Activated naive CD4-positive, alpha-beta T cell treated with anti-CD3 and anti-CD28 coated beads for 36 hours (primary cell): ENCODE results near the gene COPS7B. TPM values are rescaled to one million over a fixed set of nuclear protein-coding genes. Genes with fewer than 3 reads are reported as not detected.
"Not testable (repeated sequence)": the region's sequence is repeated elsewhere in the genome, so short reads cannot be mapped to it uniquely, and the experiment has no call there.

Source experiments
- CTCF ChIA-PET: fragments of 350-600 bp; sonication (Branson Sonifier 250); formaldehyde crosslinking; loops from one replicate; lab custom pipeline; 2021; ENCODE audit warnings: antibody characterized with exemption; lab: Charles Lee
- DNase-seq: peaks from one replicate; pipeline ENCODE4 v3.0.0-alpha.2; 2020
- H3K27ac Mint-ChIP-seq: one replicate; pipeline ENCODE4 v1.8.0; 2021; ENCODE audit warnings: mild to moderate bottlenecking, mixed read lengths
- H3K27me3 Mint-ChIP-seq: one replicate; pipeline ENCODE4 v1.8.0; 2021; ENCODE audit warnings: low read depth, mixed read lengths
- H3K36me3 Mint-ChIP-seq: one replicate; pipeline ENCODE4 v1.8.0; 2021; ENCODE audit warnings: low read depth, mixed read lengths
- H3K4me1 Mint-ChIP-seq: one replicate; pipeline ENCODE4 v1.8.0; 2021; ENCODE audit warnings: low read depth, mixed read lengths
- H3K4me3 Mint-ChIP-seq: one replicate; pipeline ENCODE4 v1.8.0; 2021; ENCODE audit warnings: mild to moderate bottlenecking, moderate library complexity, mixed read lengths
- H3K9me3 Mint-ChIP-seq: one replicate; pipeline ENCODE4 v1.8.0; 2021; ENCODE audit warnings: mixed read lengths
- intact Hi-C: fragments of 100-400 bp; cut with micrococcal nuclease; formaldehyde crosslinking; loops from one replicate; pipeline ENCODE4 v1.15.1; 2023
- total RNA-seq, 2 experiments: library from RNA; stranded (reverse); gene quantifications; one replicate each; pipeline ENCODE4 v1.2.3, GENCODE V29; 2021

The COPS7B gene
- 10 to 100 TPM; 47.3 to 52.8 TPM for total RNA-seq

DNA sequence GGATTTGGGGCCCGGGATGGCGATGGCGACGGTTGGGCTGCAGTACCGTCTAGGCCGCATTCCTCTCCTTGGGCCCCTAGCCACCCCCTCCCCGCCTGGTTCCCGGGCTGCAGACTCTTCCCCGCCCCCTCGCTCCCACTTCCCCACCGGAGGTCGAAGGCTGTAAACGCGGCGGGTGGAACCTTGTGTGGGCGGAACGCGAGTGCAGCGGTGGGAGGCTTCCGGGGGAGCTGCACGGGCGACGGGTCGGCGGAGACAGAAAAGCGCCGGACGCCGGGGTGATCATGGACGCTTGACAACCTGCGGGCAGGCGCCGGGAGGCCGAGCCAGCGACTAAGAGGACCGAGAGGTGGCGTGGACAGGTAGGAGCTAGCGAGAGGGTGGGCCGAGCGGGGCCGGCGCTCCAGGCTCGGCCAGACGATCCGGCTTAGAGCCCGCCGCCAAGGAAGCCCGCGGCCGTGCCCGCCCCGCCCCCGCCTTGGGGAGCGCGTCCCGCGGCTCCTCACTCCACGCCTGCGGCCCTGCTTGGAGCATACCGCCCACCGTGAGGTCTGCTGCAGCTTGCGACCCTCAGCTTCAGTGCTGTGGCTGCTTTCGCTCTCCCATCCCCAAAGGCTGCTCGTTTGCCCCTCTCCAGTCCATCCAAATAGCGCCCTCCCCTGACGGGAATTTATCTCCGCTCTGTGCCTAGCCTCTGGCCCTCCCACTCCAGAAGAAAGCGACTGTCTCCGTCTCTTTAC is at the start of gene COPS7B:
COPS7B (plus strand) TSS at position 269 of the 740 bp plus-strand sequence. CDS start 2,126 bp downstream, outside the sequence.
- intact Hi-C loops, result loop anchor here (1.0 to 10.0 kb wide), 3 partner anchors 174 to 908 kb away; partner anchors contain the start of genes EIF4E2, GIGYF2 and TIGD1
- CTCF ChIA-PET, result interaction anchor here (1.2 to 2.7 kb wide), 3 partner anchors 10 to 111 kb away, joined by 3 to 11 read pairs (median 6); no protein-coding TSS in a partner anchor
- peaks cover 66% of the 10 kb centered on the region for H3K4me1 Mint-ChIP-seq
- peaks cover 6% of the 10 kb centered on the region for H3K36me3 Mint-ChIP-seq
- H3K9me3 Mint-ChIP-seq, result no peaks in the 10 kb centered on the region
- H3K27me3 Mint-ChIP-seq, result no peaks in the 10 kb centered on the region
- DNase-seq, result peak; percentile 88
- peak within 1 kb of the TSS; percentile 86 for H3K4me3 Mint-ChIP-seq
- peak within 1 kb of the TSS; percentile 84 for H3K27ac Mint-ChIP-seq

DNA sequence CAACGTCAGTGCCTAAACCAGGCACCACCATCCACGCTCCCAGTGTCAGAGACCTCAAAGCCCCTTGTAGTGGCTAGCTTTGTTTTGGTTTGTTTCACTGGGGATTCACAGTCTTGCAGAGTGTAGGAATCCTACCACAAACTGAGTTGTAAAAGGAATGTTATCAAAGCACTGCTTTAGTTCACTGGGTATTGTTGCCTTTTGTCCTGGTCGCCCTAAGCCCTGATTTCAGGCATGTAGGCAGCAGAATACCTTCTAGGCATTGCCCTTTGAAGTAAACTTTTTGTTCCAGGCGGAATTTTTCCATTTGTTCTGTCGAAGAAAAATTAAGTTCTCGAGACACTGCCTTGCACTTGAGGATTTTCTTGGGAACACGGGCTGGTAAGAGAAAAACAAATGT is 48.5 kb upstream of the COPS7B start:
- H3K4me3 Mint-ChIP-seq, result no peak overlapping the region
- H3K27me3 Mint-ChIP-seq, result no peaks in the 10 kb centered on the region
- peaks cover 11% of the 10 kb centered on the region for H3K36me3 Mint-ChIP-seq
- no peak for DNase-seq
- intact Hi-C loops, result no loop called here
- no peak overlapping the region for H3K27ac Mint-ChIP-seq
- CTCF ChIA-PET, result interaction anchor here (1.0 to 1.6 kb wide), 3 partner anchors 13 to 60 kb away, joined by 3 to 5 read pairs (median 4); no protein-coding TSS in a partner anchor
- no peaks in the 10 kb centered on the region for H3K4me1 Mint-ChIP-seq
- H3K9me3 Mint-ChIP-seq, result no peaks in the 10 kb centered on the region

DNA sequence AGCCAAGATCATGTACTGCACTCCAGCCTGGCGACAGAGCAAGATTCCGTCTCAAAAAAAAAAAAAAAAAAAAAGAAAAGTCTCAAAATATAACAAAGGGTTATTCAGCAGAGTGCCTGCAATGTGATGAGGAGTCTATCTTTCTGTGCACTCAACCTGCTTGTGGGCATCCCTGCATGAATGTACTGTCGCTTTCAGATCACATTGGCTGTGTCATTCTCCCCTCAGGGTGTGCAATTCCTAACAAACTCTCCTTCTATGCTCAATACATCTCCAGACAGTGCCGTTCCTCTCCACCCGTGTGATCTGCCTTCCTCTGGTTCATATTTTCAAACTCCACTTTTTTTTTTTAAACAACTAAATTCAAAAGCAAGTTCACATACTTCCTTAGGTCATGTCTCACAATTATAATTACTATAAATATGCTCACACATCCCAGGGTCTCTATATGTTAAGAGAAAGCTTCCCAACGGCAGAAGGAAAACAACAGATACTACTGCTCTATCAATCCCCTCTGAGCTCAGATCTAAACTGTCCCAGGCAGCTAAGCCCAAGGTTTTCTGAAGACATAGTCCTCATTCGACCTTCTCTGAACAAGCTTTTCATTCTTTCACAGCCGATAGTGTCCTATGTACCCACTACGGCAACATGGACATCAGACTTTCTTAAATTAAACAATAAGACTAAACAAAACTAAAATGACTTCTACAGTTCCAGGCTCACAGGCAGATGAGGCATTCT is 42.7 kb upstream of the COPS7B start:
- Mint-ChIP-seq H3K27me3 (no peaks in the 10 kb centered on the region), H3K4me3 (no peak overlapping the region), H3K27ac (no peak overlapping the region), H3K4me1 (no peaks in the 10 kb centered on the region), H3K36me3 (peaks cover 4% of the 10 kb centered on the region), H3K9me3 (no peaks in the 10 kb centered on the region)
- CTCF ChIA-PET, result interaction anchor here (1.0 to 1.2 kb wide), 2 partner anchors 19 to 261 kb away, joined by 4 to 5 read pairs; no protein-coding TSS in a partner anchor
- intact Hi-C loops, result no loop called here
- DNase-seq, result no peak

DNA sequence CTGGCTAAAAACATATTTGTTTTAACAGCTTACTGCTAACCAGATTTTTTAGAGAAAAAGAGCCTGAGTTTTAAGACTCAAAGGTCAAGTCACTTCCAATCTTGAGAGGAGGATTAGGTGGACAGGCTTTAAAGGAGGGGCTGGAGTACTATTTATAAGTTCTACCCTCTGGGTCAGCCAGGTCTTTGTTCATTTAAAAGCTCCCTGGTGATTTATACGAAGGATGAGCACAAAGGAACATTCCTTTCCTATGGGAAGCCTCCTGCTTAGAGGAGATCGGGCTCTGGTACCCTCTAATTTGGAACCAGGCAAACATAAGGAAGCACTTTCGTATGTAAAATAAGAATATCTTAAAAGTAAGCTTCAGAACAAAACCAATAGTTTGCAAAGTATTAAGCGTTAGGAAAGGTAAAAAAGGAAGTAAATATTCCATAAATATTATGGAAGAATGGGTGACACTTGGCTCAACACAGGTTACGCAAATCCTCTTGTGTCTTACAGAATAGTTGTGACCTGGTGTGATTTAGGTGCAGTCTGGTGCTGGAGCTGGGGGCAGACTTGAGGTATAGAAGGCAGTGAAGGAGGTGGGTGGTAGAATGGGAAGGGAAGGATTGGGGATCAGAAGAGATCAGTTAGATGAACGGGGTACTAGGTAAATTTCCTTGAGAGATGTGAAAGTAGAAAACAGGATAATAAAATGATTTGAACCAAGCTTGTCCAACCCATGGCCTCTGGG is 40.8 kb upstream of the COPS7B start:
- DNase-seq, result no peak
- H3K27ac Mint-ChIP-seq, result no peak overlapping the region
- H3K36me3 Mint-ChIP-seq, result no peaks in the 10 kb centered on the region
- intact Hi-C loops, result no loop called here
- no peak overlapping the region for H3K4me3 Mint-ChIP-seq
- no peaks in the 10 kb centered on the region for H3K4me1 Mint-ChIP-seq
- CTCF ChIA-PET, result interaction anchor here (0.6 to 1.2 kb wide), 3 partner anchors 8 to 192 kb away, joined by 3 read pairs; no protein-coding TSS in a partner anchor
- H3K9me3 Mint-ChIP-seq, result no peaks in the 10 kb centered on the region
- H3K27me3 Mint-ChIP-seq, result no peaks in the 10 kb centered on the region

DNA sequence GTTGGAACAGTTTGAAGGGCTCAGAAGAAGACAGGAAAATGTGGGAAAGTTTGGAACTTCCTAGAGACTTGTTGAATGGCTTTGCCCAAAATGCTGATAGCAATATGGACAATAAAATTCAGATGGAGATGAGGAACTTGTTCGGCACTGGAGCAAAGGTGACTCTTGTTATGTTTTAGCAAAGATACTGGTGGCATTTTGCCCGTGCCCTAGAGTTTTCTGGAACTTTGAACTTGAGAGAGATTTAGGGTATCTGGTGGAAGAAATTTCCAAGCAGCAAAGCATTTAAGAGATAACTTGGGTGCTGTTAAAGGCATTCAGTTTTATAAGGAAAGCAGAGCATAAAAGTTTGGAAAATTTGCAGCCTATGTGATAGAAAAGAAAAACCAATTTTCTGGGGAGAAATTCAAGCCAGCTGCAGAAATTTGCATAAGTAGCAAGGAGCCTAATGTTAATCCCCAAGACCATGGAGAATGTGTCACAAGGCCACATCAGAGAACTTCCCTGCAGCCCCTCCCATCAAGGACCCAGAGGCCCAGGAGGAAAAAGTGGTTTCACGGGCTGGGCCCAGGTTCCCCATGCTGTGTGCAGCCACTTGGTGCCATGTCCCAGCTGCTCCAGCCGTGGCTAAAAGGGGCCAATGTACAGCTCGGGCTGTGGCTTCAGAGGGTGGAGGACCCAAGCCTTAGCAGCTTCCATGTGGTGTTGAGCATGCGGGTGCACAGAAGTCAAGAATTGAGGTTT is 37.9 kb upstream of the COPS7B start:
- H3K4me1 Mint-ChIP-seq, H3K27me3 Mint-ChIP-seq, H3K36me3 Mint-ChIP-seq, H3K4me3 Mint-ChIP-seq, H3K9me3 Mint-ChIP-seq, DNase-seq, H3K27ac Mint-ChIP-seq, intact Hi-C loops: not testable (repeated sequence)
- CTCF ChIA-PET, result interaction anchor here (1.1 kb wide), 1 partner anchor 10 kb away, joined by 4 read pairs; no protein-coding TSS in a partner anchor

DNA sequence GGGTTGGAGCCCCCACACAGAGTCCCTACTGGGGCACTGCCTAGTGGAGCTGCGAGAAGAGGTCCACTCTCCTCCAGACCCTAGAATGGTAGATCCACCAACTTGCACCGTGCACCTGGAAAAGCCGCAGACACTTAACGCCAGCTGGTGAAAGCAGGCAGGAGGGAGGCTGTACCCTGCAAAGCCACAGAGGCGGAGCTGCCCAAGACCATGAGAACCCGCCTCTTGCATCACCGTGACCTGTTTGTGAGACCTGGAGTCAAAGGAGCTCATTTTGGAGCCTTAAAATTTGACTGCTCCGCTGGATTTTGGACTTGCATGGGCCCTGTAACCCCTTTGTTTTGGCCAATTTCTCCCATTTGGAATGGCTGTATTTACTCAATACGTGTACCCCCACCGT is 37.2 kb upstream of the COPS7B start:
- intact Hi-C loops, H3K4me3 Mint-ChIP-seq, H3K4me1 Mint-ChIP-seq, H3K27ac Mint-ChIP-seq, H3K9me3 Mint-ChIP-seq, H3K36me3 Mint-ChIP-seq, H3K27me3 Mint-ChIP-seq: not testable (repeated sequence)
- CTCF ChIA-PET, result interaction anchor here (1.1 kb wide), 1 partner anchor 9 kb away, joined by 4 read pairs; no protein-coding TSS in a partner anchor
- DNase-seq, result peak; percentile 6

DNA sequence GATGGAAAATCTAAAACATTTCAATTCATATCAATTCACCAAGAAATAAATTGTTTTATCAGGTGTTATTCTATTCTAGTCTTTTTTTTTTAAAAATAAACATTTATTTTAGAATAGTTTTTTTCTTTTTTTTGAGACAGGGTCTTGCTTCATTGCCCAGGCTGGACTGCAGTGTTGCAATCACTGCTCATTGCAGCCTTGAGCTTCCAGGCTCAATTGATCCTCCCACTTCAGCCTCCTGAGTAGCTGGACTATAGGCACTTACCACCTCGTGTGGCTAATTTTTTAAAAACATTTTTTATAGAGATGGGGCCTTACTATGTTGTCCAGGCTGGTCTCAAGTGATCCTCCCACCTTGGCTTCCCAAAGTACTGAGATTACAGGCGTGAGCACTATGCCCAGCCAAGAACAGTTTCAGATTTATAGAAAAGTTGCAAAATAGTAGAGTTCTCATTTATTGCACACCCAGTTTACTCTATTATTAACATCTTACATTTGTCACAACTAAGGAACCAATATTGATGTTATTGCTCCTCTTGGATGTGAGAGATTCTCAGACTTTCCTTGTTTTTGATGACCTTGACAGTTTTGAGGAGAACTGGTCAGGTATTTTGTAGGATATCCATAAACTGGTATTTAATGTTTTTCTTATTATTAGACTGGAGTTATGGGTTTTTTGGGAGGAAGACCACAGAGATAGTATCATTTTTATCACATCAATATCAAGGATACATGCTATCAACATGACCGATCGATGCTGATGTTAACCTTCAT is 35.0 kb upstream of the COPS7B start:
- no peaks in the 10 kb centered on the region for H3K9me3 Mint-ChIP-seq
- no peaks in the 10 kb centered on the region for H3K27me3 Mint-ChIP-seq
- H3K27ac Mint-ChIP-seq, result no peak overlapping the region
- intact Hi-C loops, result no loop called here
- CTCF ChIA-PET, result interaction anchor here (0.6 kb wide), 1 partner anchor 73 kb away, joined by 3 read pairs; no protein-coding TSS in a partner anchor
- H3K4me3 Mint-ChIP-seq, result no peak overlapping the region
- no peaks in the 10 kb centered on the region for H3K4me1 Mint-ChIP-seq
- DNase-seq, result no peak
- no peaks in the 10 kb centered on the region for H3K36me3 Mint-ChIP-seq

DNA sequence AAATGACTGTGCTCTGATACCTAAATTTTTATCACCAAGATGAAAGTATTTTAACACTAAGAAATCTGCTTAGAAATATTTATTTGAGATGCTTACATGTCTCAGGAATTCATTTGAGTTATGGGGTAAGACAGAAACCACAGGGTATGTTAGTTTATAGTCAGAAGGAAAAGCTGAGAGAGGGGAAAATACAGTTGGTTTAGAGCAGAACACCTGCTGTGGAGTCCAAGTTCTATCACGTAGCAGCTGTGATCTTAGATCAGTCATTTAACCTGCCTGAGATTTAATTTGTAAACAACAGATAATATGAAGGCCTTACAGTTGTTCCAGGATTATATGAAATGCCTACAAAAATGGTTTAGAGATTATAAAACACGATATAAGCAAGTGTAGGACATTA is 34.2 kb upstream of the COPS7B start:
- DNase-seq, result no peak
- no peaks in the 10 kb centered on the region for H3K36me3 Mint-ChIP-seq
- no peaks in the 10 kb centered on the region for H3K27me3 Mint-ChIP-seq
- no peaks in the 10 kb centered on the region for H3K9me3 Mint-ChIP-seq
- no peak overlapping the region for H3K4me3 Mint-ChIP-seq
- CTCF ChIA-PET, result interaction anchor here (0.6 kb wide), 1 partner anchor 50 kb away, joined by 3 read pairs; no protein-coding TSS in a partner anchor
- intact Hi-C loops, result no loop called here
- H3K27ac Mint-ChIP-seq, result no peak overlapping the region
- H3K4me1 Mint-ChIP-seq, result no peaks in the 10 kb centered on the region

DNA sequence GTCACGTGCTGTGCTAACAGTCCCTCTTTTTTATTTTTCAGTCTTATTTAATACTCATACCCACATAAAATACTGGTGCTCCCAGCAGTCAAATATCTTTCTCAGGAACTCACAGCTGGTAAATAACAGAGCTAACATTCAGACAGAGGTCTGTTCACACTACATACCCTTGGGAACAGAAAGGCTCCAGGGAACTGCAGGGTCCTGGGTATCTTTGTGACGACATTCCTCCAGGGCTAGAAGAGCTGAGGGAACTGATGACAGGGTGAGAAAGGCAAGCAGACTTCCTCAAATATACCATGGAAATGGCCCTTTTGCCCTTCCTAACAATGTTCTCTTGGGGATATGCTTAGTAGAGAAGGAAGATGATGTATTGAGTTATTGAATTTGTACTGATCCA is 24.5 kb upstream of the COPS7B start:
- H3K27ac Mint-ChIP-seq, result no peak overlapping the region
- intact Hi-C loops, result no loop called here

DNA sequence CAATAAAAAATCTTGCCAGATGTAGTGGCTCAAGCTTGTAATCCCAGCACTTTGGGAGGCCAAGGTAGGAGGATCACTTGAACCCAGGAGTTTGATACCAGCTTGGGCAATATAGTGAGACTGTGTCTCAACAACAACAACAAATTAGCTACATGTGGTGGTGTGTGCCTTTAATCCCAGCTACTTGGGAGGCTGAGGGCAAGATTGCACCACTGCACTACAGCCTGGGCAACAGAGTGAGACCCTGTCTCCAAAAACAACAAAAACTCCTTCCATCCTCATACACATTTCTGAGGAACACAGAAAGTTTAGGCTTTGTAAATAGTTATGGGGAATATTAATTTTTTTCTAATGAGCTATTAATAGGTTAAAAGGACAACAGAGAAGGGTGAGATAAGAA is 22.1 kb upstream of the COPS7B start:
- Mint-ChIP-seq H3K4me3 (no peak overlapping the region), H3K4me1 (peaks cover 11% of the 10 kb centered on the region), H3K27me3 (no peaks in the 10 kb centered on the region), H3K9me3 (no peaks in the 10 kb centered on the region), H3K36me3 (peaks cover 5% of the 10 kb centered on the region), H3K27ac (no peak overlapping the region)
- CTCF ChIA-PET, result no interaction called here
- no peak for DNase-seq
- intact Hi-C loops, result no loop called here

More for the DNA sequence above, 24.5 kb upstream of the COPS7B start:
- DNase-seq, result no peak
- CTCF ChIA-PET, result interaction anchor here (0.6 to 1.0 kb wide), 2 partner anchors 54 to 211 kb away, joined by 3 read pairs; no protein-coding TSS in a partner anchor
- Mint-ChIP-seq H3K9me3 (no peaks in the 10 kb centered on the region), H3K36me3 (peaks cover 5% of the 10 kb centered on the region), H3K4me3 (no peak overlapping the region), H3K27me3 (no peaks in the 10 kb centered on the region), H3K4me1 (peaks cover 11% of the 10 kb centered on the region)

DNA sequence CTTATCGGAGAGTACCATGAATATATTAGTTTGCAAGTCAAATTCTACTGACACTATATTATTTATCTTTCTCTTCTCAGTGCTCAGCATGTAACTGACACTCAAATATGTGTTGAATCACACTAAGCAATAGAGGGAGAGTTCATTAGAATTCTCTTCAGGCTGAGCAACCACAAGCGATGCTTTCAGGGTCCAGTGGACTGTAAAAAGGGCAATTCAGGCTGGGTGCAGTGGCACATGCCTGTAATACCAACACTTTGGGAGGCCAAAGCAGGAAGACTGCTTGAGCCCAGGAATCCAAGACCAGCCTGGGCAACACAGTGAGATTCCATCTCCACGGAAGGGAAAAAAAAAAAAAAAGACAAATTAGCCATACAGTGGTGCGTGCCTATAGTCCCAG is 21.5 kb upstream of the COPS7B start:
- H3K4me1 Mint-ChIP-seq, result peaks cover 15% of the 10 kb centered on the region
- no peak overlapping the region for H3K27ac Mint-ChIP-seq
- H3K36me3 Mint-ChIP-seq, result peaks cover 5% of the 10 kb centered on the region
- H3K4me3 Mint-ChIP-seq, result no peak overlapping the region
- H3K9me3 Mint-ChIP-seq, result no peaks in the 10 kb centered on the region
- DNase-seq, result no peak
- intact Hi-C loops, result loop anchor here (1.0 kb wide), 1 partner anchor 17 kb away; the partner anchor contains the start of gene PDE6D
- no peaks in the 10 kb centered on the region for H3K27me3 Mint-ChIP-seq
- CTCF ChIA-PET, result interaction anchor here (1.3 kb wide), 1 partner anchor 13 kb away, joined by 3 read pairs; no protein-coding TSS in a partner anchor
